GM12872 (cell line): ENCODE data around the gene ERBIN.

Source experiments
- TF ChIP-seq, protein P1 (sequence below): IDR thresholded peaks from 3 replicates; pipeline ENCODE4 v1.5.1; 2011; ENCODE audit warnings: low read depth, mild to moderate bottlenecking, low read length, moderate library complexity; ENCODE audit not compliant: insufficient read depth

Gene ERBIN

DNA sequence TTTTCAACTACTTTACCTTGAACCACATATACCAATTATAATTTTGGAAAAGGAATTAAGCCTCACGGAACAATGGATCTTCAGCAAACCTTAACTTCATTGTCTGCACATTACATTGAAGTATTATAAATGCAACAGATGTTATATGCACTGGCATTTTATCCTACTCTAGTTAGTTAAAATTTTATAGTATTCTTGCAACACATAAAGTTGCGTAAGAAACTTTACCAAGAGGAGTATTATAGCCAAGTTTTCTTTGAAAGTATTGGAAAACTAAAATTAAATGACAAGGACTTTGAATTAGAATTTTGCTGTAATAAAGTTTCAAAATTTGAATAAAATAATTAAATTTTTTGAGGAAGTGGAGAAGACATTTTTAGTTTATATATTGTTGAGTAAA lies 154.3 kb downstream of the ERBIN start:
- TF ChIP-seq, protein P1, sequence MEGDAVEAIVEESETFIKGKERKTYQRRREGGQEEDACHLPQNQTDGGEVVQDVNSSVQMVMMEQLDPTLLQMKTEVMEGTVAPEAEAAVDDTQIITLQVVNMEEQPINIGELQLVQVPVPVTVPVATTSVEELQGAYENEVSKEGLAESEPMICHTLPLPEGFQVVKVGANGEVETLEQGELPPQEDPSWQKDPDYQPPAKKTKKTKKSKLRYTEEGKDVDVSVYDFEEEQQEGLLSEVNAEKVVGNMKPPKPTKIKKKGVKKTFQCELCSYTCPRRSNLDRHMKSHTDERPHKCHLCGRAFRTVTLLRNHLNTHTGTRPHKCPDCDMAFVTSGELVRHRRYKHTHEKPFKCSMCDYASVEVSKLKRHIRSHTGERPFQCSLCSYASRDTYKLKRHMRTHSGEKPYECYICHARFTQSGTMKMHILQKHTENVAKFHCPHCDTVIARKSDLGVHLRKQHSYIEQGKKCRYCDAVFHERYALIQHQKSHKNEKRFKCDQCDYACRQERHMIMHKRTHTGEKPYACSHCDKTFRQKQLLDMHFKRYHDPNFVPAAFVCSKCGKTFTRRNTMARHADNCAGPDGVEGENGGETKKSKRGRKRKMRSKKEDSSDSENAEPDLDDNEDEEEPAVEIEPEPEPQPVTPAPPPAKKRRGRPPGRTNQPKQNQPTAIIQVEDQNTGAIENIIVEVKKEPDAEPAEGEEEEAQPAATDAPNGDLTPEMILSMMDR = no peak

DNA sequence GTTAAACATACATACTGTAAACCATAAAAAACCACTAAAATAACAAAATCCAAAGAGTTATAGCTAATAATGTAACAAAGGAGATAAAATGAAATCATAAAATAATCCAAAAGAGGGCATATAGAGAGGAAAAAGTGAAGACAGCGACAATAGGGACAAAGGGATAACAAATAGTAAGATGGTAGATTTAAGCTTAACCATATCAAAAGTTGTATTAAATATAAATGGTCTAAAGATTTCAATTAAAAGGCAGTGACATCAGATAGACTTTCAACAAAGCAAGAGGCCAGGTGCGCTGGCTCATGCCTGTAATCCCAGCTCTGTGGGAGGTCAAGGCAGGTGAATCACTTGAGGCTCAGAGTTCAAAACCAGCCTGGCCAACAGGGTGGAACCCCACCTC lies 163.0 kb downstream of the ERBIN start:
- TF ChIP-seq, protein P1 = no peak

DNA sequence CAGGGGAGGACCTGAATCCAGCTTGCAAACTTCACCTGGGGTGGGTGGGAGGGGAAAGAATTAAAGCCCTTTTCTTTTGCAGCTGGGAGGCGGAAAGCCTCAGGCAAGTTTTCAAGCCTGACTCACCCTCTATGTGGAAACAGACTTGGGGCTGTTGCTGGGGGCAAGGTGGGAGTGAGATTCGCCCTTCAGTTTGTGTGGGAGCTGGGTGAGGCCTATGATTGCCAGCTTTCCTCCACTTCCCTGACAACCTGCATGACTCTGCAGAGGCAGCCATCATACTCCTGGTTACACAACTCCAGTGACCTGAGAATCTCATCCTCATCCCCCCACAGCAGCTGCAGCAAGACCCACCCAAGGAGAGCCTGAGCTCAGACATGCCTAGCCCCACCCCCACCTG lies 174.5 kb downstream of the ERBIN start:
- TF ChIP-seq, protein P1 = no peak

DNA sequence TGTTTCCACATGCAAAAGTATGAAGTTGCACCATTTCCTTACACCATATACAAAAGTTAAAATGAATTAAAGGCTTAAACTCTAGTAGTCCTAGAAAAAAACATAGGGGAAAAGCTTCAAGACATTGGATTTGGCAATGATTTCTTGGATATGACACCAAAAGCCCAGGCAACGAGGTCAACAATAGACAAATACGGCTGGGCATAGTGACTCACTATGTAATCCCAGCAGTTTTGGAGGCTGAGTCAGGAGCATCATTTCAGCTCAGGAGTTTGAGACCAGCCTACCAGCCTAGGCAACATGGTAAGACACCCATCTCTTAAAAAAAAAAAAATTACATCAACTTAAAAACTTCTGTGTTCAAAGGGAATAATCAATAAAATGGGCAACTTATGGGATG lies 186.8 kb downstream of the ERBIN start:
- TF ChIP-seq, protein P1 = no peak

DNA sequence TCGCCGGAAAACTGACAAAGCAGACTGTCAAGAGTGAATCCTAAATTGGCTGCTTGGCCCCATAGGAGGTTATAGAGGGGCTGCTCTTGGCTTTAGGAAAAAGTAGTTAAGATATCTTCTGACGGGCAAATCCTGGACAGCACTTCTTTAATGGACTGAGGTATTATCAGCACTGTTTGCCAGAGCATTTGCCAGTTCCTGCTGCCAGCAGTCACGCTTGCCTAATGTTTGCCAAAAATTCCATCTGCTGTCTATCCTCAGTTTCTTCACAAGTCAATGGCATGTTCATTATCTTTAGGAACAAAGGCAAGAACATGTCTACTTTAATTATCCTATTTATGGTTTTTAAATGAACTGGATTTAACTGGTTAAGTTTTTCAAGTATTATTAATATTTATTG lies 191.9 kb downstream of the ERBIN start:
- TF ChIP-seq, protein P1 = no peak

DNA sequence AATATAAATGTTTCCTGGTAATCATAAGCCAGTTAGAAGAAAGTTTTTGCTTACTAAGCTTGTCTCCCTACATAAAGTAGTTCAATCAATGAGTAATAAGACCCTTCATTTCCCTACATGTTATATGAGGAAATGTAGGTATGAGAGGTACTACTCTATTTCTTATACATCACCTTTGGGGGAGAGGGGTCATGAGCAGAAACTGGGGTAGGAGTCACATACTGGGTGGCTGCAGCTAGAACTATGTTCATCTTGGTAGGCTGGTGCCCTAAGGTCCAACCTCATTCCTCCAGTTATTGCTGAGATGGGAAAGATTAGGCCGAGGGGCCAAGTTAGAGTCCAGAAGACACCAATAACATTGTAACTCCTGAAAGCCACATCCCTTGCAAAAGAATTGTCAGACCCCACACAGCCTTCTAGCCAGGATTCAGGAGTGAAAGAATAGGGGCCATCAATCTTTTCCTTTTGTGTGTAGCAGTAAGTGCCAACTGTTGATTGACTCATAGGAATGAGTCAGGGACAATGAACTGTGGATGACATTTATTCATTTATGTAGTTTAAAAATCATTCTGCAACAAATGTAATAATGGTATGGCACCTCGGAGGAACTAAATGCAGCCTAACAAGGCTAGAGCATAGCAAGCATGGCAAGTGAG lies 196.1 kb downstream of the ERBIN start:
- TF ChIP-seq, protein P1 = no peak

DNA sequence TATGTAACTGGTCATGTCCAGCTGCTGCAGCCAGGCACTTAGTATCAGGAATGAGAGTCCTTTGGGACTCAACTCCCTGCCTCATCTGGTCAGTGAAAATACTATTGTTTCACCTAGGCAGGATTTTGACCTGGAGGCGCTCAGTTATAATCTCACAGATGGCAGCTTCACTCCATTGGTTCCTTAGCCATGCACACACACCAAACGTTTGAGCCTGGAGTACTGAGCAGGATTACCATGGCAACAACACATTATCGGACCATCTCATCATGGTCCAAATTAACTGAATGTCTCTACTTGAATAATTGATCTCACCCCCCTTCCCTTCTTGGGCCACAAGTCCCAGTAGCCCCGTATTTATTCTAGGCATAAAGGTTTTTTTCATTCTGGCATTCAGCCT lies 202.8 kb downstream of the ERBIN start:
- TF ChIP-seq, protein P1 = no peak
